IMR-90 (cell line): ENCODE measurements around the gene PPM1F. TPM values are rescaled to one million over a fixed set of nuclear protein-coding genes. Genes with fewer than 3 reads are reported as not detected.

Experiments used
- ATAC-seq: fragments of 200-7000 bp; cut with Tn5 transposase; 2 replicates; pipeline ENCODE4 v1.9.1; 2020; ENCODE audit warnings: low read depth, mild to moderate bottlenecking, moderate library complexity
- BruUV-seq: library from RNA; stranded (reverse); fragments of 400-500 nt; replicated peaks from 2 replicates; lab custom pipeline; 2021; lab: Mats Ljungman, UMichigan
- CTCF ChIA-PET: fragments of 300-600 bp; formaldehyde crosslinking; extraction: SDS; loops from one replicate; lab custom pipeline; 2021; ENCODE audit warnings: antibody characterized with exemption; lab: Yijun Ruan, JAX
- POLR2A ChIA-PET: fragments of 300-600 bp; sonication (Branson Sonifier 250); formaldehyde crosslinking; loops from one replicate; lab custom pipeline; 2022; ENCODE audit warnings: antibody characterized with exemption; ENCODE audit not compliant: unreplicated experiment; lab: Charles Lee
- DNase-seq: peaks from one replicate; pipeline ENCODE4 v3.0.0; 2013
- H2AFZ ChIP-seq: replicated peaks from 2 replicates; pipeline ENCODE3; 2013; ENCODE audit warnings: low read length, mild to moderate bottlenecking; ENCODE audit not compliant: poor library complexity
- H2AK5ac ChIP-seq: 2 replicates; pipeline ENCODE4 v1.6.1; 2013; ENCODE audit warnings: low read depth, low read length, inconsistent platforms
- H2AK9ac ChIP-seq: replicated peaks from 2 replicates; pipeline ENCODE3; 2013; ENCODE audit warnings: mild to moderate bottlenecking, low read depth, low read length, moderate library complexity; ENCODE audit not compliant: poor library complexity
- H2BK120ac ChIP-seq: 2 replicates; pipeline ENCODE4 v1.6.1; 2013; ENCODE audit warnings: low read depth, low read length, inconsistent platforms
- H2BK15ac ChIP-seq: 3 replicates; pipeline ENCODE4 v1.6.1; 2013; ENCODE audit warnings: low read depth, low read length, inconsistent platforms
- H2BK20ac ChIP-seq: 2 replicates; pipeline ENCODE4 v1.6.1; 2013; ENCODE audit warnings: low read depth, mild to moderate bottlenecking, inconsistent platforms, low read length, moderate library complexity
- H2BK5ac ChIP-seq: 2 replicates; pipeline ENCODE4 v1.6.1; 2013; ENCODE audit warnings: mild to moderate bottlenecking, low read depth, low read length, inconsistent platforms; ENCODE audit not compliant: poor library complexity, severe bottlenecking
- H3K14ac ChIP-seq: replicated peaks from 2 replicates; pipeline ENCODE4 v1.6.1; 2013; ENCODE audit warnings: low read depth, low read length, inconsistent platforms
- H3K18ac ChIP-seq: 2 replicates; pipeline ENCODE4 v1.6.1; 2013; ENCODE audit warnings: low read depth, low read length, control low read depth
- H3K23ac ChIP-seq: 2 replicates; pipeline ENCODE4 v1.6.1; 2013; ENCODE audit warnings: low read depth, low read length, inconsistent platforms
- H3K27ac ChIP-seq: 2 replicates; pipeline ENCODE4 v1.5.1; 2013; ENCODE audit warnings: mild to moderate bottlenecking, control low read depth, low read length; ENCODE audit not compliant: insufficient read depth
- H3K27me3 ChIP-seq: 2 replicates; pipeline ENCODE4 v1.6.1; 2013; ENCODE audit warnings: low read length; ENCODE audit not compliant: control insufficient read depth, insufficient read depth
- H3K36me3 ChIP-seq: 2 replicates; pipeline ENCODE4 v1.6.1; 2013; ENCODE audit warnings: low read length, mixed read lengths; ENCODE audit not compliant: control insufficient read depth, insufficient read depth
- H3K4ac ChIP-seq: 2 replicates; pipeline ENCODE4 v1.6.1; 2013; ENCODE audit warnings: low read depth, low read length, inconsistent platforms
- H3K4me1 ChIP-seq: 2 replicates; pipeline ENCODE4 v1.6.1; 2013; ENCODE audit warnings: low read length, mixed read lengths; ENCODE audit not compliant: control insufficient read depth, insufficient read depth
- H3K4me2 ChIP-seq: 2 replicates; pipeline ENCODE4 v1.6.1; 2013; ENCODE audit warnings: low read depth, mild to moderate bottlenecking, control low read depth, low read length, moderate library complexity
- H3K4me3 ChIP-seq: 2 replicates; pipeline ENCODE4 v1.5.1; 2013; ENCODE audit warnings: low read depth, mild to moderate bottlenecking, control low read depth, low read length, moderate library complexity; ENCODE audit not compliant: insufficient read depth
- H3K56ac ChIP-seq: 2 replicates; pipeline ENCODE4 v1.6.1; 2013; ENCODE audit warnings: low read length, inconsistent platforms; ENCODE audit not compliant: insufficient read depth; ENCODE audit errors: extremely low read depth
- H3K79me1 ChIP-seq, 2 experiments: 2 replicates each; pipeline ENCODE4 v1.6.1; 2013; ENCODE audit warnings: low read length in 2 of 2, inconsistent platforms in 1 of 2, low read depth in 1 of 2
- H3K9ac ChIP-seq: 2 replicates; pipeline ENCODE4 v1.6.1; 2013; ENCODE audit warnings: low read depth, low read length, control low read depth
- H3K9me1 ChIP-seq: 2 replicates; pipeline ENCODE4 v1.6.1; 2013; ENCODE audit warnings: low read length, inconsistent platforms; ENCODE audit not compliant: insufficient read depth
- H3K9me3 ChIP-seq: 2 replicates; pipeline ENCODE4 v1.6.1; 2013; ENCODE audit warnings: low read length; ENCODE audit not compliant: control insufficient read depth, insufficient read depth
- H4K20me1 ChIP-seq: 2 replicates; pipeline ENCODE4 v1.6.1; 2013; ENCODE audit warnings: low read length, inconsistent platforms; ENCODE audit not compliant: insufficient read depth
- H4K5ac ChIP-seq: 2 replicates; pipeline ENCODE4 v1.6.1; 2013; ENCODE audit warnings: mild to moderate bottlenecking, low read depth, low read length, control low read depth
- H4K8ac ChIP-seq, 2 experiments: 2 replicates each; pipeline ENCODE4 v1.6.1; 2013; ENCODE audit warnings: low read depth in 2 of 2, low read length in 2 of 2, control low read depth in 1 of 2, inconsistent platforms in 1 of 2
- H4K91ac ChIP-seq: 2 replicates; pipeline ENCODE4 v1.6.1; 2013; ENCODE audit warnings: low read depth, low read length, inconsistent platforms; ENCODE audit not compliant: insufficient read depth
- BHLHE40 ChIP-seq: fragments of 150-350 bp; IDR thresholded peaks from 2 replicates; pipeline ENCODE4 v1.6.1; 2016; ENCODE audit warnings: mild to moderate bottlenecking, low read depth, low read length
- CHD1 ChIP-seq: IDR thresholded peaks from 2 replicates; pipeline ENCODE4 v1.6.1; 2012; ENCODE audit warnings: low read depth, low read length, improper control_type of control experiment
- FOS ChIP-seq: fragments of 150-350 bp; IDR thresholded peaks from 2 replicates; pipeline ENCODE4 v1.6.1; 2016; ENCODE audit warnings: low read depth, low read length
- MAFK ChIP-seq: IDR thresholded peaks from 2 replicates; pipeline ENCODE4 v1.6.1; 2012; ENCODE audit warnings: low read depth, low read length, improper control_type of control experiment
- WGBS, 2 experiments: methylation state at CpG; one replicate each; pipeline versions ENCODE4 v1.1.5 to v1.1.7; 2013; ENCODE audit warnings: missing lambda C conversion rate in 2 of 2; ENCODE audit not compliant: insufficient read length in 1 of 2; ENCODE audit errors: extremely low coverage in 2 of 2; 5-methylcytosine and 5-hydroxymethylcytosine counted together
- dilution Hi-C: fragments of 300-500 bp; cut with HindIII; formaldehyde crosslinking; loops from one replicate; pipeline ENCODE4 v1.14.3; 2018; ENCODE audit warnings: low sequenced_read_pairs; ENCODE audit not compliant: unreplicated experiment
- in situ Hi-C: fragments of 300-500 bp; cut with MboI; formaldehyde crosslinking; loops from 3 replicates; pipeline ENCODE4 v1.14.3; 2019; ENCODE audit warnings: low sequenced_read_pairs, inconsistent platforms, mixed read lengths
- intact Hi-C: fragments of 100-400 bp; cut with micrococcal nuclease; formaldehyde crosslinking; loops from 2 replicates; pipeline ENCODE4 v1.10.0; 2022
- polyA plus RNA-seq, 3 experiments: library from polyadenylated mRNA; depleted of rRNA; stranded (reverse); fragments of >200 nt; gene quantifications; 2 replicates each; pipeline ENCODE4 v1.2.3, GENCODE V29; 2012; ENCODE audit warnings: low replicate concordance in 1 of 3
- total RNA-seq: library from RNA; depleted of rRNA; stranded (reverse); fragments of >200 nt; gene quantifications from 2 replicates; pipeline ENCODE4 v1.2.3, GENCODE V29; 2012
- TF ChIP-seq, protein P1 (sequence below): conservative IDR thresholded peaks from 2 replicates; pipeline ENCODE4 v1.5.1; 2012; ENCODE audit warnings: mild to moderate bottlenecking, low read depth, low read length, improper control_type of control experiment

PPM1F gene
- total and polyA plus RNA-seq, 2 of the 4 experiments (the other 2 are of a cell fraction) = 20.8 to 30.3 TPM

DNA sequence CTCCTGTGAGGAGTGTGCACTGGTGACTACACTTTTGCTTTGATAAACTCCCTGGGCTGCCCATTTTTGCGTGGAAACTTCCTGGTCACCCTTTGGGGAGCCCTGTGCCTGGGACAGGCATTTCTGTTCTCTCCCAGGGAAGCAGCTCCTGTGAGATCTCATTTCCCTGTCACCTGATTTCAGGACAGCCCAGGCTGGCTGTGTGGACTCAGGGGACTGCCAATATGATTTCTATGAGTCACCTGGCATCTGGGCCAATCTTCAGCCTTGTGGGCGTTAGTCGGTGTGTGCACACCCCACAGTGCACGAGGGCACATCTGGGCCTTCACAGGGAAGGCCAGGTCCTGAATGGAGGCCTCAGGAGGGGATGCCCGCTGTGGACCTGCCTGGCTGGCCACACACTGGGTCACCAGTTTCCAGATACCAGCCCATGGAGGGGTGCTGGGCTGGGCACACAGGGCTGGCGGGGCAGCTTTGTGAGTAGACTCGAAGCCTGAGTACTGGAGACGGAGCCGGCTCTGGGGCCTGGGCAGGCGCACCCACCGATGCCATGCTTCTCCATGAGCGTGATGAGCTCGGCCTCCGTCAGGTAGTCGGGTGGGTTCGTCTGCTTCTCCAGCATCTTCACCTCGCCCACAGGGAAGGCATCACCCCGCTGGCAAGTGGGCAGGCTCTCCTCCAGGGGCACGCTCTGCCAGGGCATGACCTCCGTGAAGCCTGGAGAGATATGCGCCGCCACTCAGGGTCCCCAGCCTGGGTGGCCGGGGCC is 9.4 kb upstream of the PPM1F start:
- H2AFZ ChIP-seq = no peak overlapping the region
- H3K79me1 ChIP-seq = 0 out of 4 replicates have a peak, but pooled peaks cover 0 to 2% of the 10 kb centered on the region in 2 experiments
- peak; percentile 62 for ATAC-seq
- peak; percentile 72 for DNase-seq
- POLR2A ChIA-PET = no interaction called here
- H3K56ac ChIP-seq = no peak overlapping the region
- H3K4me2 ChIP-seq = no peak overlapping the region
- no peak overlapping the region for H3K9ac ChIP-seq
- H4K8ac ChIP-seq = no peak overlapping the region
- H2BK15ac ChIP-seq = no peak overlapping the region
- H3K18ac ChIP-seq = no peak overlapping the region
- no peaks in the 10 kb centered on the region; the same call in 1 of the 2 replicates for H4K20me1 ChIP-seq
- no TSS peak for BruUV-seq
- no peaks in the 10 kb centered on the region for H3K9me3 ChIP-seq
- H3K4me1 ChIP-seq = no peaks in the 10 kb centered on the region
- dilution Hi-C loops (no loop called here), in situ Hi-C loops (no loop called here), intact Hi-C loops (no loop called here)
- H2AK5ac ChIP-seq = no peak overlapping the region
- H3K4ac ChIP-seq = no peak overlapping the region
- TF ChIP-seq BHLHE40 (0 out of 2 replicates have a peak, but pooled peaks have one; percentile 37), CHD1 (no peak), MAFK (no peak), FOS (no peak)
- TF ChIP-seq, protein P1, sequence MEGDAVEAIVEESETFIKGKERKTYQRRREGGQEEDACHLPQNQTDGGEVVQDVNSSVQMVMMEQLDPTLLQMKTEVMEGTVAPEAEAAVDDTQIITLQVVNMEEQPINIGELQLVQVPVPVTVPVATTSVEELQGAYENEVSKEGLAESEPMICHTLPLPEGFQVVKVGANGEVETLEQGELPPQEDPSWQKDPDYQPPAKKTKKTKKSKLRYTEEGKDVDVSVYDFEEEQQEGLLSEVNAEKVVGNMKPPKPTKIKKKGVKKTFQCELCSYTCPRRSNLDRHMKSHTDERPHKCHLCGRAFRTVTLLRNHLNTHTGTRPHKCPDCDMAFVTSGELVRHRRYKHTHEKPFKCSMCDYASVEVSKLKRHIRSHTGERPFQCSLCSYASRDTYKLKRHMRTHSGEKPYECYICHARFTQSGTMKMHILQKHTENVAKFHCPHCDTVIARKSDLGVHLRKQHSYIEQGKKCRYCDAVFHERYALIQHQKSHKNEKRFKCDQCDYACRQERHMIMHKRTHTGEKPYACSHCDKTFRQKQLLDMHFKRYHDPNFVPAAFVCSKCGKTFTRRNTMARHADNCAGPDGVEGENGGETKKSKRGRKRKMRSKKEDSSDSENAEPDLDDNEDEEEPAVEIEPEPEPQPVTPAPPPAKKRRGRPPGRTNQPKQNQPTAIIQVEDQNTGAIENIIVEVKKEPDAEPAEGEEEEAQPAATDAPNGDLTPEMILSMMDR = no peak
- H3K4me3 ChIP-seq = no peak overlapping the region
- no peak overlapping the region for H2BK5ac ChIP-seq
- no peaks in the 10 kb centered on the region for H3K27me3 ChIP-seq
- peaks cover 73% of the 10 kb centered on the region for H3K36me3 ChIP-seq
- H2BK20ac ChIP-seq = no peak overlapping the region
- 88% methylated on average over 18 of the region's 23 CpGs; no CpG with 5 or more reads in 1 of the 2 experiments for WGBS, 2 experiments
- H3K23ac ChIP-seq = no peak overlapping the region
- CTCF ChIA-PET = interaction anchor here (1.0 kb wide), 1 partner anchor 9 kb away, joined by 3 read pairs; no protein-coding TSS in a partner anchor
- no peak overlapping the region for H3K27ac ChIP-seq
- H3K9me1 ChIP-seq = no peaks in the 10 kb centered on the region
- no peak overlapping the region for H3K14ac ChIP-seq
- no peak overlapping the region for H4K91ac ChIP-seq
- peak overlapping the region; percentile 42 for H2AK9ac ChIP-seq
- no peak overlapping the region for H4K5ac ChIP-seq
- no peak overlapping the region for H2BK120ac ChIP-seq
